Activated naive CD4-positive, alpha-beta T cell treated with anti-CD3 and anti-CD28 coated beads, Interleukin-2, amount 10 ng/mL, durations not matched to agents 7 days and 5 days (primary cell): Measurements from ENCODE around the gene TREH.
"Not testable (repeated sequence)": the region's sequence is repeated elsewhere in the genome, so short reads cannot be mapped to it uniquely, and the experiment has no call there.

Source experiments
- CTCF ChIA-PET: fragments of 350-600 bp; sonication (Branson Sonifier 250); formaldehyde crosslinking; loops from one replicate; lab custom pipeline; 2021; ENCODE audit warnings: antibody characterized with exemption; lab: Charles Lee
- DNase-seq: peaks from one replicate; pipeline ENCODE4 v3.0.0-alpha.2; 2020
- H3K27ac Mint-ChIP-seq: one replicate; pipeline ENCODE4 v1.8.0; 2021; ENCODE audit warnings: mild to moderate bottlenecking, moderate library complexity, mixed read lengths
- H3K27me3 Mint-ChIP-seq: one replicate; pipeline ENCODE4 v1.8.0; 2021; ENCODE audit warnings: mild to moderate bottlenecking, mixed read lengths
- H3K36me3 Mint-ChIP-seq: one replicate; pipeline ENCODE4 v1.8.0; 2021; ENCODE audit warnings: mixed read lengths
- H3K4me1 Mint-ChIP-seq: one replicate; pipeline ENCODE4 v1.8.0; 2021; ENCODE audit warnings: mixed read lengths
- H3K4me3 Mint-ChIP-seq: one replicate; pipeline ENCODE4 v1.8.0; 2021; ENCODE audit warnings: mild to moderate bottlenecking, moderate library complexity, mixed read lengths
- H3K9me3 Mint-ChIP-seq: one replicate; pipeline ENCODE4 v1.8.0; 2021; ENCODE audit warnings: mixed read lengths

Gene TREH

GRCh38 chr11:118620529-118621070, 58.9 kb downstream of the TREH start:
- peaks cover 13% of the 10 kb centered on the region for H3K4me1 Mint-ChIP-seq
- DNase-seq, result no peak
- H3K4me3 Mint-ChIP-seq, result peak overlapping the region; percentile 35
- H3K9me3 Mint-ChIP-seq, result no peaks in the 10 kb centered on the region
- H3K36me3 Mint-ChIP-seq, result no peaks in the 10 kb centered on the region
- CTCF ChIA-PET, result interaction anchor here (0.8 to 2.0 kb wide), 2 partner anchors 9 to 12 kb away, joined by 3 to 8 read pairs; no protein-coding TSS in a partner anchor
- H3K27me3 Mint-ChIP-seq, result peaks cover 58% of the 10 kb centered on the region
- no peak overlapping the region for H3K27ac Mint-ChIP-seq

- no peaks in the 10 kb centered on the region for H3K9me3 Mint-ChIP-seq
- H3K4me1 Mint-ChIP-seq, result peaks cover 13% of the 10 kb centered on the region
- H3K27ac Mint-ChIP-seq, result no peak overlapping the region
- H3K36me3 Mint-ChIP-seq, result no peaks in the 10 kb centered on the region
- DNase-seq, result no peak
- no peak overlapping the region for H3K4me3 Mint-ChIP-seq
- peaks cover 58% of the 10 kb centered on the region for H3K27me3 Mint-ChIP-seq
- CTCF ChIA-PET, result interaction anchor here (1.3 to 2.0 kb wide), 3 partner anchors 11 to 41 kb away, joined by 5 to 8 read pairs (median 6); no protein-coding TSS in a partner anchor
Observed at GRCh38 chr11:118619444-118620197, 59.8 kb downstream of the TREH start.

GRCh38 chr11:118618991-118619375, 60.5 kb downstream of the TREH start:
- CTCF ChIA-PET, result interaction anchor here (1.3 to 2.0 kb wide), 3 partner anchors 10 to 41 kb away, joined by 5 to 8 read pairs (median 6); no protein-coding TSS in a partner anchor
- Mint-ChIP-seq H3K9me3 (no peaks in the 10 kb centered on the region), H3K27ac (no peak overlapping the region), H3K4me1 (peaks cover 13% of the 10 kb centered on the region), H3K36me3 (no peaks in the 10 kb centered on the region), H3K27me3 (peaks cover 64% of the 10 kb centered on the region), H3K4me3 (no peak overlapping the region)
- DNase-seq, result no peak

GRCh38 chr11:118618115-118618990, 61.1 kb downstream of the TREH start:
- H3K4me3 Mint-ChIP-seq, result no peak overlapping the region
- peaks cover 13% of the 10 kb centered on the region for H3K4me1 Mint-ChIP-seq
- no peaks in the 10 kb centered on the region for H3K36me3 Mint-ChIP-seq
- peaks cover 64% of the 10 kb centered on the region for H3K27me3 Mint-ChIP-seq
- no peak overlapping the region for H3K27ac Mint-ChIP-seq
- CTCF ChIA-PET, result interaction anchor here (1.3 to 2.0 kb wide), 3 partner anchors 10 to 42 kb away, joined by 5 to 8 read pairs (median 6); no protein-coding TSS in a partner anchor
- DNase-seq, result no peak
- no peaks in the 10 kb centered on the region for H3K9me3 Mint-ChIP-seq

- no peak overlapping the region for H3K4me3 Mint-ChIP-seq
- H3K4me1 Mint-ChIP-seq, result peaks cover 12% of the 10 kb centered on the region
- CTCF ChIA-PET, result interaction anchor here (1.2 kb wide), 1 partner anchor 21 kb away, joined by 5 read pairs; no protein-coding TSS in a partner anchor
- no peak for DNase-seq
- peaks cover 59% of the 10 kb centered on the region for H3K27me3 Mint-ChIP-seq
- no peak overlapping the region for H3K27ac Mint-ChIP-seq
- H3K36me3 Mint-ChIP-seq, result no peaks in the 10 kb centered on the region
- H3K9me3 Mint-ChIP-seq, result no peaks in the 10 kb centered on the region
Observed at GRCh38 chr11:118615976-118616371, 63.5 kb downstream of the TREH start.

- no peak for DNase-seq
- Mint-ChIP-seq H3K4me1 (peaks cover 8% of the 10 kb centered on the region), H3K36me3 (no peaks in the 10 kb centered on the region), H3K9me3 (no peaks in the 10 kb centered on the region), H3K4me3 (no peak overlapping the region), H3K27me3 (peaks cover 59% of the 10 kb centered on the region), H3K27ac (no peak overlapping the region)
- CTCF ChIA-PET, result no interaction called here
Observed at GRCh38 chr11:118615282-118615975, 64.0 kb downstream of the TREH start.

- no peak overlapping the region for H3K27ac Mint-ChIP-seq
- no peaks in the 10 kb centered on the region for H3K9me3 Mint-ChIP-seq
- H3K27me3 Mint-ChIP-seq, result peaks cover 59% of the 10 kb centered on the region
- peaks cover 9% of the 10 kb centered on the region for H3K4me1 Mint-ChIP-seq
- H3K36me3 Mint-ChIP-seq, result no peaks in the 10 kb centered on the region
- CTCF ChIA-PET, result interaction anchor here (1.1 to 1.2 kb wide), 2 partner anchors 9 to 20 kb away, joined by 4 to 7 read pairs; no protein-coding TSS in a partner anchor
- no peak for DNase-seq
- no peak overlapping the region for H3K4me3 Mint-ChIP-seq
Observed at GRCh38 chr11:118614511-118614910, 64.9 kb downstream of the TREH start.

- Mint-ChIP-seq H3K9me3 (no peaks in the 10 kb centered on the region), H3K36me3 (no peaks in the 10 kb centered on the region), H3K27me3 (peaks cover 66% of the 10 kb centered on the region), H3K27ac (no peak overlapping the region), H3K4me3 (no peak overlapping the region), H3K4me1 (peaks cover 20% of the 10 kb centered on the region)
- no peak for DNase-seq
- CTCF ChIA-PET, result interaction anchor here (1.2 to 2.1 kb wide), 7 partner anchors 10 to 467 kb away, joined by 3 to 23 read pairs (median 4); no protein-coding TSS in a partner anchor
Observed at GRCh38 chr11:118612378-118612777, 67.1 kb downstream of the TREH start.

GRCh38 chr11:118611433-118611795, 68.0 kb downstream of the TREH start:
- peaks cover 24% of the 10 kb centered on the region for H3K4me1 Mint-ChIP-seq
- not testable (repeated sequence) for DNase-seq, H3K36me3 Mint-ChIP-seq, H3K27ac Mint-ChIP-seq, H3K9me3 Mint-ChIP-seq
- H3K4me3 Mint-ChIP-seq, result peak overlapping the region; percentile 43
- CTCF ChIA-PET, result interaction anchor here (0.7 to 2.1 kb wide), 7 partner anchors 9 to 466 kb away, joined by 3 to 23 read pairs (median 3); no protein-coding TSS in a partner anchor
- peaks cover 76% of the 10 kb centered on the region for H3K27me3 Mint-ChIP-seq

- no peak overlapping the region for H3K27ac Mint-ChIP-seq
- peaks cover 81% of the 10 kb centered on the region for H3K27me3 Mint-ChIP-seq
- DNase-seq, result peak; percentile 87
- H3K4me3 Mint-ChIP-seq, result peak overlapping the region; percentile 43
- no peaks in the 10 kb centered on the region for H3K36me3 Mint-ChIP-seq
- CTCF ChIA-PET, result interaction anchor here (0.7 to 2.8 kb wide), 6 partner anchors 10 to 38 kb away, joined by 3 to 33 read pairs (median 4); no protein-coding TSS in a partner anchor
- H3K9me3 Mint-ChIP-seq, result no peaks in the 10 kb centered on the region
- peaks cover 24% of the 10 kb centered on the region for H3K4me1 Mint-ChIP-seq
Observed at GRCh38 chr11:118610773-118611432, 68.5 kb downstream of the TREH start.

GRCh38 chr11:118610225-118610772, 69.2 kb downstream of the TREH start:
- no peaks in the 10 kb centered on the region for H3K9me3 Mint-ChIP-seq
- peak overlapping the region; percentile 66 for H3K4me3 Mint-ChIP-seq
- no peak for DNase-seq

GRCh38 chr11:118609380-118610224, 69.8 kb downstream of the TREH start:
- H3K4me3 Mint-ChIP-seq, result peak overlapping the region; percentile 66
- H3K36me3 Mint-ChIP-seq, result no peaks in the 10 kb centered on the region
- H3K9me3 Mint-ChIP-seq, result no peaks in the 10 kb centered on the region
- peaks cover 24% of the 10 kb centered on the region for H3K4me1 Mint-ChIP-seq
- CTCF ChIA-PET, result interaction anchor here (0.5 to 2.8 kb wide), 8 partner anchors 10 to 149 kb away, joined by 3 to 33 read pairs (median 4); partner anchors contain the start of gene ARCN1
- peaks cover 91% of the 10 kb centered on the region for H3K27me3 Mint-ChIP-seq
- peak; percentile 42 for DNase-seq
- no peak overlapping the region for H3K27ac Mint-ChIP-seq

More at GRCh38 chr11:118610225-118610772, 69.2 kb downstream of the TREH start:
- H3K27ac Mint-ChIP-seq, result no peak overlapping the region
- H3K27me3 Mint-ChIP-seq, result peaks cover 87% of the 10 kb centered on the region
- H3K36me3 Mint-ChIP-seq, result no peaks in the 10 kb centered on the region
- CTCF ChIA-PET, result interaction anchor here (2.8 kb wide), 1 partner anchor 16 kb away, joined by 33 read pairs; no protein-coding TSS in a partner anchor
- peaks cover 24% of the 10 kb centered on the region for H3K4me1 Mint-ChIP-seq
